SK-N-SH (cell line): ENCODE measurements around the gene SRSF3. TPM values are rescaled to one million over a fixed set of nuclear protein-coding genes. Genes with fewer than 3 reads are reported as not detected.

Source experiments
- CTCF ChIA-PET: fragments of 300-600, 350-600 bp; formaldehyde crosslinking; extraction: SDS; loops from one replicate; lab custom pipeline; 2021; lab: Yijun Ruan, JAX
- POLR2A ChIA-PET: fragments of 350-600 bp; sonication (Branson Sonifier 250); formaldehyde crosslinking; extraction: SDS; loops from one replicate; lab custom pipeline; 2020; ENCODE audit warnings: antibody characterized with exemption, inconsistent platforms; lab: Yijun Ruan, JAX
- DNase-seq: peaks from one replicate; pipeline ENCODE4 v3.0.0; 2012
- H2AFZ ChIP-seq: fragments of 200-600 bp; sonication (generic); 2 replicates; pipeline ENCODE4 v1.8.1; 2016; ENCODE audit warnings: antibody characterized with exemption, mild to moderate bottlenecking, low read depth
- H3F3A ChIP-seq: fragments of 200-600 bp; sonication (generic); replicated peaks from 2 replicates; pipeline ENCODE3; 2016; ENCODE audit warnings: antibody characterized with exemption, mild to moderate bottlenecking; ENCODE audit not compliant: insufficient read depth
- H3K27ac ChIP-seq, 2 experiments: fragments of 200-500 bp in 1 of 2; fragments of 200-600 bp in 1 of 2; sonication (Bioruptor generic) in 1 of 2; sonication (generic), shearing (Covaris generic) in 1 of 2; 2 replicates each; pipeline versions ENCODE4 v1.5.1 to v1.6.1; 2014 to 2016; ENCODE audit warnings: low read depth in 2 of 2, inconsistent platforms in 1 of 2, low read length in 1 of 2, mild to moderate bottlenecking in 1 of 2, mixed read lengths in 1 of 2
- H3K27me3 ChIP-seq: fragments of 200-600 bp; sonication (generic), shearing (Covaris generic); 2 replicates; pipeline ENCODE4 v1.6.1; 2016; ENCODE audit warnings: mixed run types; ENCODE audit not compliant: insufficient read depth
- H3K36me3 ChIP-seq, 2 experiments: fragments of 200-500 bp in 1 of 2; fragments of 200-600 bp in 1 of 2; sonication (Bioruptor generic) in 1 of 2; sonication (generic) in 1 of 2; replicated peaks in 1 of 2; 2 replicates each; pipeline versions ENCODE3 to v1.5.1; 2014 to 2016; ENCODE audit warnings: low read length in 1 of 2, mild to moderate bottlenecking in 1 of 2; ENCODE audit not compliant: insufficient read depth in 2 of 2, control insufficient read depth in 1 of 2
- H3K4me1 ChIP-seq, 2 experiments: fragments of 200-500 bp in 1 of 2; fragments of 200-600 bp in 1 of 2; sonication (Bioruptor generic) in 1 of 2; sonication (generic), shearing (Covaris generic) in 1 of 2; 2 replicates each; pipeline versions ENCODE4 v1.5.1 to v1.6.1; 2014 to 2016; ENCODE audit warnings: low read depth in 1 of 2, low read length in 1 of 2, mixed run types in 1 of 2; ENCODE audit not compliant: insufficient read depth in 2 of 2, control insufficient read depth in 1 of 2
- H3K4me2 ChIP-seq: fragments of 200-600 bp; sonication (generic), shearing (Covaris generic); 2 replicates; pipeline ENCODE4 v1.6.1; 2017; ENCODE audit warnings: mixed run types
- H3K4me3 ChIP-seq, 2 experiments: fragments of 200-500 bp in 1 of 2; fragments of 200-600 bp in 1 of 2; sonication (Bioruptor generic) in 1 of 2; sonication (generic), shearing (Covaris generic) in 1 of 2; 2 replicates each; pipeline versions ENCODE4 v1.5.1 to v1.8.1; 2014 to 2016; ENCODE audit warnings: low read depth in 2 of 2, inconsistent platforms in 1 of 2, low read length in 1 of 2, mild to moderate bottlenecking in 1 of 2, mixed read lengths in 1 of 2, moderate library complexity in 1 of 2
- H3K79me2 ChIP-seq: fragments of 200-600 bp; sonication (generic); 2 replicates; pipeline ENCODE4 v1.8.1; 2017; ENCODE audit warnings: mild to moderate bottlenecking; ENCODE audit not compliant: insufficient read depth
- H3K9ac ChIP-seq: fragments of 200-600 bp; sonication (generic); 2 replicates; pipeline ENCODE4 v1.6.1; 2017; ENCODE audit warnings: mixed run types
- H3K9me2 ChIP-seq: fragments of 200-600 bp; sonication (generic); 2 replicates; pipeline ENCODE4 v1.6.1; 2017; ENCODE audit warnings: mixed run types
- H3K9me3 ChIP-seq: fragments of 200-600 bp; sonication (generic); 2 replicates; pipeline ENCODE4 v1.6.1; 2017; ENCODE audit warnings: mixed run types, mild to moderate bottlenecking, moderate library complexity
- H4K20me1 ChIP-seq: fragments of 200-600 bp; sonication (generic); 2 replicates; pipeline ENCODE4 v1.6.1; 2017; ENCODE audit warnings: mild to moderate bottlenecking, mixed run types; ENCODE audit not compliant: insufficient read depth
- ELF1 ChIP-seq: IDR thresholded peaks from 2 replicates; pipeline ENCODE4 v1.4.0; 2012
- FOSL2 ChIP-seq: IDR thresholded peaks from 2 replicates; pipeline ENCODE4 v1.4.0; 2012; ENCODE audit warnings: low read depth, mild to moderate bottlenecking, moderate library complexity, borderline replicate concordance
- FOXJ3 ChIP-seq: sonication (generic); formaldehyde crosslinking; IDR thresholded peaks from 2 replicates; pipeline ENCODE4 v1.5.1; 2020; ENCODE audit warnings: mild to moderate bottlenecking, missing genetic modification reagents
- MXI1 ChIP-seq: IDR thresholded peaks from 2 replicates; pipeline ENCODE4 v1.6.1; 2012; ENCODE audit warnings: mild to moderate bottlenecking, low read depth, low read length, improper control_type of control experiment
- NRF1 ChIP-seq: IDR thresholded peaks from 2 replicates; pipeline ENCODE4 v1.6.1; 2012; ENCODE audit warnings: low read depth, mild to moderate bottlenecking, low read length
- RFX5 ChIP-seq: IDR thresholded peaks from 2 replicates; pipeline ENCODE4 v1.6.1; 2012; ENCODE audit warnings: mild to moderate bottlenecking, improper control_type of control experiment, low read length
- SIN3A ChIP-seq: IDR thresholded peaks from 2 replicates; pipeline ENCODE4 v1.6.1; 2012; ENCODE audit warnings: low read depth, mild to moderate bottlenecking, low read length, moderate library complexity, borderline replicate concordance
- TAF1 ChIP-seq: IDR thresholded peaks from 2 replicates; pipeline ENCODE4 v1.6.1; 2012; ENCODE audit warnings: low read depth, mild to moderate bottlenecking, low read length, moderate library complexity, borderline replicate concordance
- TEAD4 ChIP-seq: IDR thresholded peaks from 2 replicates; pipeline ENCODE4 v1.4.0; 2012; ENCODE audit warnings: mild to moderate bottlenecking, borderline replicate concordance; ENCODE audit not compliant: insufficient read depth
- USF2 ChIP-seq: fragments of 150-350 bp; IDR thresholded peaks from 2 replicates; pipeline ENCODE4 v1.6.1; 2017; ENCODE audit warnings: antibody characterized with exemption, low read length, low read depth, borderline replicate concordance
- YY1 ChIP-seq: IDR thresholded peaks from 2 replicates; pipeline ENCODE4 v1.4.0; 2012; ENCODE audit warnings: low read depth, mild to moderate bottlenecking
- ZBTB33 ChIP-seq: IDR thresholded peaks from 2 replicates; pipeline ENCODE4 v1.4.0; 2012; ENCODE audit warnings: low read depth, borderline replicate concordance
- WGBS: methylation state at CpG from one replicate; pipeline ENCODE4 v1.1.6; 2017; ENCODE audit warnings: low lambda C conversion rate; 5-methylcytosine and 5-hydroxymethylcytosine counted together
- polyA plus RNA-seq, 3 experiments: library from polyadenylated mRNA; depleted of rRNA; stranded (reverse); fragments of >200 nt; gene quantifications; 2 replicates each; pipeline ENCODE4 v1.2.3, GENCODE V29; 2012
- TF ChIP-seq, protein P1 (sequence below): IDR thresholded peaks from 2 replicates; pipeline ENCODE4 v1.4.0; 2012; ENCODE audit warnings: low read depth, borderline replicate concordance
- TF ChIP-seq, protein P2 (sequence below): fragments of 150-350 bp; IDR thresholded peaks from 2 replicates; pipeline ENCODE4 v1.6.1; 2016; ENCODE audit warnings: mild to moderate bottlenecking, low read depth, low read length

SRSF3 gene
- polyA plus RNA-seq, 1 of the 3 experiments (the other 2 are of a cell fraction), result 351 TPM

- TF ChIP-seq RFX5 (no peak), NRF1 (no peak)
Observed at GRCh38 chr6:36578030-36578429, 16.1 kb upstream of the SRSF3 start (continued).

DNA sequence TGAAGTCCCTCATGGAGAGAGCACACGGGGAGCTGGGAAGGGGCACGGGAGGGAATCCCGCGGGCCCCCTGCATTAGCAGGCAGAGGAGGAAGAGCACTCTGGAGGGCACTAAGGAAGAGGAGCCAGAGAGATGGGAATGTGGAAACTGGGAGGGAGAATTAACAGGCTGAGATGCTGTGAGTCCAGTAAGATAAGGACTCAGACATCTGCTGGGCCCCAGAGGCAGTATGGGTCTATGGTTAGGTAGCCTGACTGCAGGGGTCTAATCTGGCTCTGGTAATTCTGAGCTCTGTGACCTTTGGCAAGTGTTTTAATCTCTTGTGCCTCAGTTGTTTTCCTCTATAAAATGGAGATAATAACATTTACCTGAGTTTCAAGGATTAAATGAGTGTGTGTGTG lies 15.7 kb upstream of the SRSF3 start:
- H4K20me1 ChIP-seq, result no peaks in the 10 kb centered on the region
- H3K9ac ChIP-seq, result no peak overlapping the region
- H3K9me3 ChIP-seq, result no peaks in the 10 kb centered on the region
- H3K9me2 ChIP-seq, result no peaks in the 10 kb centered on the region
- H3K27ac ChIP-seq, result no peak overlapping the region
- DNase-seq, result peak; percentile 33
- TF ChIP-seq SIN3A (no peak), FOSL2 (no peak), TEAD4 (no peak), TAF1 (no peak), FOXJ3 (CRISPR knock-in tag) (no peak), USF2 (no peak), YY1 (no peak), ZBTB33 (no peak), MXI1 (no peak), ELF1 (no peak)
- TF ChIP-seq, protein P1, sequence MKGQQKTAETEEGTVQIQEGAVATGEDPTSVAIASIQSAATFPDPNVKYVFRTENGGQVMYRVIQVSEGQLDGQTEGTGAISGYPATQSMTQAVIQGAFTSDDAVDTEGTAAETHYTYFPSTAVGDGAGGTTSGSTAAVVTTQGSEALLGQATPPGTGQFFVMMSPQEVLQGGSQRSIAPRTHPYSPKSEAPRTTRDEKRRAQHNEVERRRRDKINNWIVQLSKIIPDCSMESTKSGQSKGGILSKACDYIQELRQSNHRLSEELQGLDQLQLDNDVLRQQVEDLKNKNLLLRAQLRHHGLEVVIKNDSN, result no peak
- TF ChIP-seq, protein P2, sequence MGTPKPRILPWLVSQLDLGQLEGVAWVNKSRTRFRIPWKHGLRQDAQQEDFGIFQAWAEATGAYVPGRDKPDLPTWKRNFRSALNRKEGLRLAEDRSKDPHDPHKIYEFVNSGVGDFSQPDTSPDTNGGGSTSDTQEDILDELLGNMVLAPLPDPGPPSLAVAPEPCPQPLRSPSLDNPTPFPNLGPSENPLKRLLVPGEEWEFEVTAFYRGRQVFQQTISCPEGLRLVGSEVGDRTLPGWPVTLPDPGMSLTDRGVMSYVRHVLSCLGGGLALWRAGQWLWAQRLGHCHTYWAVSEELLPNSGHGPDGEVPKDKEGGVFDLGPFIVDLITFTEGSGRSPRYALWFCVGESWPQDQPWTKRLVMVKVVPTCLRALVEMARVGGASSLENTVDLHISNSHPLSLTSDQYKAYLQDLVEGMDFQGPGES, result no peak
- TF ChIP-seq, all 33 proteins: peak for 0
- H3K27me3 ChIP-seq, result no peaks in the 10 kb centered on the region
- H3F3A ChIP-seq, result no peaks in the 10 kb centered on the region
- POLR2A ChIA-PET, result interaction anchor here (1.1 kb wide), 1 partner anchor 155 kb away, joined by 3 read pairs; no protein-coding TSS in a partner anchor
- 95% methylated on average over 4 of the region's 4 CpGs for WGBS
- no peaks in the 10 kb centered on the region for H3K79me2 ChIP-seq
- no peaks in the 10 kb centered on the region for H3K36me3 ChIP-seq
- H3K4me1 ChIP-seq, result peaks cover 0 to 3% of the 10 kb centered on the region in 2 experiments; a peak in 1 of 4 replicates
- H3K4me3 ChIP-seq, result no peak overlapping the region
- no peak overlapping the region for H2AFZ ChIP-seq
- CTCF ChIA-PET, result no interaction called here
- no peak overlapping the region for H3K4me2 ChIP-seq
